Kidney epithelial cell (primary cell): ENCODE results near the gene FCHSD2. TPM values are rescaled to one million over a fixed set of nuclear protein-coding genes. Genes with fewer than 3 reads are reported as not detected.

ENCODE experiments used
- DNase-seq: peaks from one replicate; pipeline ENCODE4 v3.0.0-alpha.2; 2010; ENCODE audit warnings: low read depth
- H3K27me3 ChIP-seq: 2 replicates; pipeline ENCODE4 v1.6.0; 2011; ENCODE audit warnings: low read length; ENCODE audit not compliant: control insufficient read depth, insufficient read depth
- H3K36me3 ChIP-seq: 2 replicates; pipeline ENCODE4 v1.5.1; 2011; ENCODE audit warnings: low read length; ENCODE audit not compliant: control insufficient read depth, insufficient read depth
- H3K4me3 ChIP-seq: 2 replicates; pipeline ENCODE4 v1.5.1; 2011; ENCODE audit warnings: low read depth, mild to moderate bottlenecking, control low read depth, low read length
- CTCF ChIP-seq: IDR thresholded peaks from 2 replicates; pipeline ENCODE4 v1.5.1; 2011; ENCODE audit warnings: mild to moderate bottlenecking, moderate library complexity, low read length, control low read depth, inconsistent platforms; ENCODE audit not compliant: insufficient read depth, poor library complexity, severe bottlenecking
- total RNA-seq: library from RNA; depleted of rRNA; stranded (reverse); fragments of >200 nt; gene quantifications from 2 replicates; pipeline ENCODE4 v1.2.3, GENCODE V29; 2015

Gene FCHSD2
- total RNA-seq, 1 donor from 2014 or later: 13.2 TPM

GRCh38 chr11:72864702-72865655 lies 277.1 kb downstream of the FCHSD2 start:
- Histone ChIP-seq H3K36me3 (no peaks in the 10 kb centered on the region), H3K27me3 (no peaks in the 10 kb centered on the region), H3K4me3 (no peak overlapping the region)
- no peak for DNase-seq
- TF ChIP-seq CTCF: no peak

- H3K4me3 ChIP-seq: no peak overlapping the region
- no peak for TF ChIP-seq CTCF
- H3K36me3 ChIP-seq: no peaks in the 10 kb centered on the region
- no peaks in the 10 kb centered on the region for H3K27me3 ChIP-seq
- DNase-seq: no peak
Observed at GRCh38 chr11:72863916-72864315, 278.2 kb downstream of the FCHSD2 start.

GRCh38 chr11:72863091-72863490 lies 279.0 kb downstream of the FCHSD2 start:
- no peaks in the 10 kb centered on the region for H3K27me3 ChIP-seq
- DNase-seq: no peak
- H3K36me3 ChIP-seq: no peaks in the 10 kb centered on the region
- no peak for TF ChIP-seq CTCF
- no peak overlapping the region for H3K4me3 ChIP-seq

GRCh38 chr11:72860592-72860991 lies 281.5 kb downstream of the FCHSD2 start:
- H3K4me3 ChIP-seq: no peak overlapping the region
- TF ChIP-seq CTCF: no peak
- H3K36me3 ChIP-seq: no peaks in the 10 kb centered on the region
- H3K27me3 ChIP-seq: no peaks in the 10 kb centered on the region
- no peak for DNase-seq

GRCh38 chr11:72860010-72860409 lies 282.1 kb downstream of the FCHSD2 start:
- no peaks in the 10 kb centered on the region for H3K27me3 ChIP-seq
- no peak overlapping the region for H3K4me3 ChIP-seq
- no peak for TF ChIP-seq CTCF
- no peaks in the 10 kb centered on the region for H3K36me3 ChIP-seq
- DNase-seq: no peak
